ENCODE measurements around the gene SOWAHB.

DNA sequence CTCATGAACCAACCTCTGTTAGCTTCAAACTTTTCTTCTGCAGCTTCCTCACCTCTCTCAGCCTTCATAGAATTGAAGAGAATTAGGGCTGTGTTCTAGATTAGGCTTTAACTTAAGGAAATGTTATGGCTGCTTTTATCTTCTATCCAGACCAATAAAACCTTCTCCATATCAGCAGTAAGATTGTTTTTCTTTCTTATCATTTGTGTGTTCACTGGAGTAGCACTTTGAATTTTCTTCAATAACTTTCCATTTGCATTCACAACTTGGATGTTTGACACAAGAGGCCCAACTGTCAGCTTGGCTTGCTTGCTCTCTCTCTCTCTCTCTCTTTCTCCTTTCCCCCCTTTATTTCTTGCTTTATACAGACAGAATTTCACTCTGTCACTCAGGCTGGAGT, 22.8 kb upstream of the SOWAHB start:
- TF ChIP-seq, protein P1, sequence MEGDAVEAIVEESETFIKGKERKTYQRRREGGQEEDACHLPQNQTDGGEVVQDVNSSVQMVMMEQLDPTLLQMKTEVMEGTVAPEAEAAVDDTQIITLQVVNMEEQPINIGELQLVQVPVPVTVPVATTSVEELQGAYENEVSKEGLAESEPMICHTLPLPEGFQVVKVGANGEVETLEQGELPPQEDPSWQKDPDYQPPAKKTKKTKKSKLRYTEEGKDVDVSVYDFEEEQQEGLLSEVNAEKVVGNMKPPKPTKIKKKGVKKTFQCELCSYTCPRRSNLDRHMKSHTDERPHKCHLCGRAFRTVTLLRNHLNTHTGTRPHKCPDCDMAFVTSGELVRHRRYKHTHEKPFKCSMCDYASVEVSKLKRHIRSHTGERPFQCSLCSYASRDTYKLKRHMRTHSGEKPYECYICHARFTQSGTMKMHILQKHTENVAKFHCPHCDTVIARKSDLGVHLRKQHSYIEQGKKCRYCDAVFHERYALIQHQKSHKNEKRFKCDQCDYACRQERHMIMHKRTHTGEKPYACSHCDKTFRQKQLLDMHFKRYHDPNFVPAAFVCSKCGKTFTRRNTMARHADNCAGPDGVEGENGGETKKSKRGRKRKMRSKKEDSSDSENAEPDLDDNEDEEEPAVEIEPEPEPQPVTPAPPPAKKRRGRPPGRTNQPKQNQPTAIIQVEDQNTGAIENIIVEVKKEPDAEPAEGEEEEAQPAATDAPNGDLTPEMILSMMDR (IDR thresholded peaks at IDR 0.05): no peak
- TF ChIP-seq POLR2A (IDR thresholded peaks at IDR 0.05): no peak

Data from ovary (tissue), 3 donors.